NCI-H774 (cell line): Measurements from ENCODE around the gene NLRP12.
"Not testable (repeated sequence)": the region's sequence is repeated elsewhere in the genome, so short reads cannot be mapped to it uniquely, and the experiment has no call there.

Experiments
- DNase-seq: peaks from one replicate; lab custom pipeline; 2025; lab: John Stamatoyannopoulos, UW

The NLRP12 gene, protein sequence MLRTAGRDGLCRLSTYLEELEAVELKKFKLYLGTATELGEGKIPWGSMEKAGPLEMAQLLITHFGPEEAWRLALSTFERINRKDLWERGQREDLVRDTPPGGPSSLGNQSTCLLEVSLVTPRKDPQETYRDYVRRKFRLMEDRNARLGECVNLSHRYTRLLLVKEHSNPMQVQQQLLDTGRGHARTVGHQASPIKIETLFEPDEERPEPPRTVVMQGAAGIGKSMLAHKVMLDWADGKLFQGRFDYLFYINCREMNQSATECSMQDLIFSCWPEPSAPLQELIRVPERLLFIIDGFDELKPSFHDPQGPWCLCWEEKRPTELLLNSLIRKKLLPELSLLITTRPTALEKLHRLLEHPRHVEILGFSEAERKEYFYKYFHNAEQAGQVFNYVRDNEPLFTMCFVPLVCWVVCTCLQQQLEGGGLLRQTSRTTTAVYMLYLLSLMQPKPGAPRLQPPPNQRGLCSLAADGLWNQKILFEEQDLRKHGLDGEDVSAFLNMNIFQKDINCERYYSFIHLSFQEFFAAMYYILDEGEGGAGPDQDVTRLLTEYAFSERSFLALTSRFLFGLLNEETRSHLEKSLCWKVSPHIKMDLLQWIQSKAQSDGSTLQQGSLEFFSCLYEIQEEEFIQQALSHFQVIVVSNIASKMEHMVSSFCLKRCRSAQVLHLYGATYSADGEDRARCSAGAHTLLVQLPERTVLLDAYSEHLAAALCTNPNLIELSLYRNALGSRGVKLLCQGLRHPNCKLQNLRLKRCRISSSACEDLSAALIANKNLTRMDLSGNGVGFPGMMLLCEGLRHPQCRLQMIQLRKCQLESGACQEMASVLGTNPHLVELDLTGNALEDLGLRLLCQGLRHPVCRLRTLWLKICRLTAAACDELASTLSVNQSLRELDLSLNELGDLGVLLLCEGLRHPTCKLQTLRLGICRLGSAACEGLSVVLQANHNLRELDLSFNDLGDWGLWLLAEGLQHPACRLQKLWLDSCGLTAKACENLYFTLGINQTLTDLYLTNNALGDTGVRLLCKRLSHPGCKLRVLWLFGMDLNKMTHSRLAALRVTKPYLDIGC

DNA sequence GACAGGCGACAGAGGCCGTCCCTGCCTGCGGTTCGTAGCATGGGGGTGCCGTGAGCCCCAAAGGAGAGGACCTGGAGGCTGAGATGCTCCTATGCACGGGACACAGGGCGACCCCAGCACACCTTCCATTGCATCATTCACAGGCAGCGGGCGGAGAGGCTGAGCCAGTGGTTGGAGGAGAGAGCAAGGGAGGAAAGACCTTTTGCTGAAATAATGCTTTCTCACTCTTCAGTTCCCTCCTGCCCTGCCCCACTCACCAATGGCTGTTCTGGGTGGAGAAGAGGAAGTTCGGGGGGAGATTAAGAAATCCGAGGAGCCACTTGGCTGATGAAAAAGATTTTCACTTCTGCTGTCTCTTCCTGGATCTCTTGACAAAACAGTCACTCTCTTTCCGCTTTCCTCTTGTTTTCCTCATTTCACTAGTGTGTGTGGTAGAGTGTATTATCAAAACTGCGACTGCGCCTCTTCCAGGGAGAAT, at the start of gene NLRP12:
Gene NLRP12, minus strand, starts transcription at position 181 of the 478 bp plus-strand sequence. Its CDS starts 140 bp downstream, at position 41.
- no peak for DNase-seq

DNA sequence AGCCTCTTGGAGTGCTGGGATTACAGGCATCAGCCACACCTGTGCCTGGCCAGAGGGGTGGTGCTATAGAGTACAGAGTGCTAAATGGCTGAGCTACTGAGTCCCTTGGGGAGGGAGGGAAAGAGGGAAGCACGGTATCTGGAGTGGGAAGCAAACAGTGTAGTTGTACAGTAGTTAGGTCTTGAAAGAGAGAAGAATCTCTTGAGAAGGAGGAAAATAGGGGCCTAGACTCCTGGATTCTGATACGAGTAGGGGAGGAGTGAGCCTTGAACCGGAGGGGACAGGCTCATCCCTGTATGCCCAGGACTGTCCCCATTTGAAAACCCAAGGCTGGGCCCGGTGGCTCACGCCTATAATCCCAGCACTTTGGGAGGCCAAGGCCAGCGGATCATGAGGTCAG, 48.6 kb upstream of the NLRP12 start:
- no peak for DNase-seq

DNA sequence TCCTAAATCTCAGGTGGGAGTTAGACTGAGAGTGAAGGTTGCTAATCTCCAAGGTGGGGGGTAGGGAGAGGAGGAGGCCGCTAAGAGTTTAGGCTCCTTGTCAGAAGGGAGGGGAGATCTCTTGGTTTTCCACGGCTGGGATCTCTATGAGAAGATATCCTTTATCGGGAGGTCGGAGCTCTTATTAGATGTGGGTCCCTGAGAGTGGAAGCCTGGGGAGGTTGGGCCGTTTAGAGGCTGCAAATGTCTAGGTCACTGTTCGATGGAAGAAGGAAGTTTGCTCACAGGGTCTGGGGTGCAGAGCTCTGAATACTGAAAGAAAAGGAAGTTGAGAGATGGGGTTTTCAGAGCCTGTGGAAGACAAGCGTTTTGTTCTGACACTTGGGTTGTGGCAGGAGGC, 47.3 kb upstream of the NLRP12 start:
- DNase-seq = no peak

- no peak for DNase-seq
Measured at GRCh38 chr19:53870485-53870844, 46.4 kb upstream of the NLRP12 start.

- not testable (repeated sequence) for DNase-seq
Measured at GRCh38 chr19:53869805-53870484, 45.8 kb upstream of the NLRP12 start.

- no peak for DNase-seq
Measured at GRCh38 chr19:53868892-53869804, 45.0 kb upstream of the NLRP12 start.

DNA sequence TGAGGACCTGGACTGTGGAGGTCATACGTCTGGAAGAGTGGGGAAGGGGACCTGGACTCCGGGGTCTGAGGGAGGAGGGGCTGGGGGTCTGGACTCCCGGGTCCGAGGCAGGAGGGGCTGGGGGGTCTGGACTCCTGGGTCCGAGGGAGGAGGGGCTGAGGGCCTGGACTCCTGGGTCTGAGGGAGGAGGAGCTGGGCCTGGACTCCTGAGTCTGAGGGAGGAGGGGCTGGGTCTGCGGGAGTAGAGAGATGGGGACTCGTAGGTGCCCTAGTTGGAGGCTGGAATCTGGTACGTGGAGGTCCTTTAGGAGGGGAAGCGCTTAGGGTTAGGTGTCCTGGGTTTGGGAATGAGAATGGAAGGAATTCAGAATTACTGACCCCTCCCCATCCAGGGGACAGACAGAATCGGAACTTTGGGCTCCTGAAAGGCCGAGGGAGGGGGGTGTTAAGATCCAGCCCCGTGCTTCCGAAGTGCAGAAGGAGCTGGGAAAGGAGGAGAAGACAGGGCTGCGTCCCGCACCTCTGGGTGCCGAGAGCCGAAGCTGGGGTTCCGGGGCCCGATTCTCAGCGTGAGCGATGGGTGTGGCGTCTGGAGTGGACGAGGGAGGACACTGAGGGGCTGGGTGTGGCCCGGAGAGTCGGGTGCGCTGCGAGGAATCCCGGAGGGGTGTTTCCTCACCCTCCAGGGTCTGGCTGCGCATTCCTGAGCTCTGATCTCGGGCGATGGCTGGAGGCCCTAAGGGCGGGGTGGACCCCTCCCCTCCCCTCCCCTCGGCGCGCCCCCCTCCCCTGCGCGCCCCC, 44.2 kb upstream of the NLRP12 start:
- no peak for DNase-seq

DNA sequence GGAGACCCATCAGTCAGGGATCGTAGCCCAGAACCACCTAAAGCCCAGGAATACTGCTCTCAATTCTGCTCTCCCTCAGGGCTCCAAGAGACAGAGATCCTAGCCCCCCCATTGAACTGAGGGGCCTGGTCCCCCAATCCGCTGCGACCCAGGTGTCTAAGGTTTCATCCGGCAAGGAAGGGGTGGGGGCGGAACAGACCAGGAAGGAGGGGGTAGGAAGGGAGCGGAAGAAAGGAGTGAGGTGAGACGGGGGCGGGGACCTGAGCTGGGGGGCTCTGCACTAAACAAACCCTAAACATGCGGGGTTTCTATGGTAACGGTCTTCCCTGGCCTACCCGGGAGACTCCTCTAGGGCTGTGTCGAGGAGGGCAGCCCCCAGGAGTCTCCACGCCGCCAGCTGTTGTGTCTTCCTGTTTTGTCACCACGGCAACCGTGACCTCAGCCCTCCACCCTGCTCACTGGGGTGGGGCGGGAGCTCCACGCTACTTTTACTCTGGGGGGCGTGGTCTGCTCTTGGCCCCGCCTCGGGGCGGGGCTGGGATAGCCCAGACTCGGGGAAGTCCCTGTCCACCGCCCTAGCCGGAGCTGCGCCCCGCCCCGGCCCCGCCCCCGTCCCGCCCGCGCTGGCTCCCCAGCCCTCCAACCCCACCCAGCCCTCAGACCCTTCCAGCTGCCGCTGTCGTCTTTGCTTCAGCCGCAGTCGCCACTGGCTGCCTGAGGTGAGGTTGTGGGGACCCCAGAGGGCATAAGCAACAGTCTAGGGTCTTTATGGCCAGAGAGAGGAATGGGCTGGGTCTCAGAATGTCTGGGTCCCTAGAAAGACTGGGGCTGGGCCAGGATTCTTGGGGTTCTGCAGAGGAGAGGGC, 43.3 kb upstream of the NLRP12 start, which contains the start of gene MYADM:
Gene MYADM, plus strand, starts transcription at position 659 of the 866 bp plus-strand sequence. CDS start 5,647 bp downstream, outside the sequence.
- DNase-seq = no peak

DNA sequence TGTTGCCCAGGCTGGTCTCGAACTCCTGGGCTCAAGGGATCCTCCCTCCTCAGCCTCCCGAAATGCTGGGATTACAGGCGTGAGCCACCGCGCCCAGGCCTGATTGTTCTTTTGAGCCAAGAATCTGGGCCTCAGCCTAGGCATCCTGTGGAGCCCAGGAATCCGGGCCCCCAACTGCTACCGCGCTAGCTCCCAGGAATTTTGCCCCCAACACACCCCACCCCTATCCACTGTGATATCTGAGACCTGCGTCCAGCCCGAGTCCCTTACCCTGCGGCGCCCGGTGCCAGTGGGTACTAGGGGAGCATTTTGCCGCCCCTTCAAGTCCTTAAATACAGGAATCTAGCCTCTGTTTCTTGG, 42.7 kb upstream of the NLRP12 start:
- DNase-seq = no peak

DNA sequence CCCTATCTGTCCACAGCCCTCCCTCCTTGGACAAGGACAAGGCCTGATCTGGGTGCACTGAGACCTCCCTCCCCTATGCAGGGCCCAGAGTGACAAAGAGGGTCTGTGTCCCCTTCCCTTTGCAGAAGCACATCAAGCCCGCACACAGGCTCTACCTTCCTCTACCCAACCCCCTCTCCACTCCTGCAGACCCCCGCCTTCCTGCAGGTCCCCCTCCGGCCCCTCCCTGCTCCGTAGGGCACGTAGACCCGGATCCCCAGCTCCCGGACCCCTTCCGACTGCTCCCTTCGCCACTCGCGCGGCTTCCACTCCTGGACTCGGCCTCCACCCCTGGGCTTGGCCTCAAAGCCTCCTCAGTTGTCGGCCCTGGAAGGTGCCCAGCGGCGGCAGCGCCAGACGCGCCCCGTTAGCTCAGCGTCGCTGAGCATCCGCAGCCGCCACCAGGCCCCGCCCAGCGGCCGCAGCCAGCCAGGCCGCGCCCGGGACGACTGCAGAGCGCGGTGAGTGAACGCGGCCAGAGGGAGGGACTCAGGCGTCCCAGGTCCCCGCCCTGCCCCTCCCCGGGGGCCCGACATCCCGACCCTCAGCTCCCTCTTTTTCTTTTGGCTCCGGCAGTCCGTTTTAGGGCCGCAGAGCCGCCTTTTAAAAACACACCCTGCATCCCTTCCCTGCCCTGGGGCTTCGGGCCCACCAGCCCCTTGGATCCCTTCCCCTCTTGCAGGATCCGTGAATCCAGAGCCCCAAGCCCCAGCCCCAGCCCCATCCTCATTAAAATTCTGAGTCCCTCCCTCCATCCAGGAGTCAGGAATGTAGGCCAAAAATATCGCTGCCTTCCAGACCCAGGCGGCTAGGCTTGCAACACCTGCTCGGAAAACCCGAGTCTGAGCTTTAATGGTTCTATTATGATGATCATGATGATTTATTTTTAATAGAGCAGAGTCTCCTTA, 42.1 kb upstream of the NLRP12 start:
- DNase-seq = no peak

DNA sequence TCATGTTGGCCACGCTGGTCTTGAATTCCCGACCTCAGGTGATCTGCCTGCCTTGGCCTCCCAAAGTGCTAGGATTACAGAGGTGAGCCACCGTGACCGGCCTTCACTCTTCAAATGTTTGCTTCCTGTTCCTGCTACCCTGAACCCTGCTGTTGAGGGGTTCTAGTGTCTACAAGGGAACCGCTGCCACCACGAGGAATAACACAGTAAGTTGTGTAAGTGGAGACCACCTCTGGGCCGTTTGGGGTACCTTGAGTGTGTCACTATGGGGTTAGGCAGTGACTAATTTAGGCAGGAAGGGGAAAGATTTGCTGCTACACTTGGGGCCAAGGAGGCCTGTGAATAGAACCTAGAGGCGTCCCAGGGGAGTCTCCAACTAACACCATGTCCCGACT, 41.4 kb upstream of the NLRP12 start:
- DNase-seq = no peak

- DNase-seq = no peak
Measured at GRCh38 chr19:53864308-53864836, 40.3 kb upstream of the NLRP12 start.

GRCh38 chr19:53853707-53854106, 29.6 kb upstream of the NLRP12 start:
- DNase-seq = no peak

GRCh38 chr19:53849237-53849676, 25.1 kb upstream of the NLRP12 start:
- no peak for DNase-seq

- DNase-seq = no peak
Measured at GRCh38 chr19:53847555-53847954, 23.4 kb upstream of the NLRP12 start.

- no peak for DNase-seq
Measured at GRCh38 chr19:53844849-53845246, 20.7 kb upstream of the NLRP12 start.

- not testable (repeated sequence) for DNase-seq
Measured at GRCh38 chr19:53840914-53841313, 16.8 kb upstream of the NLRP12 start.
